Measurements from ENCODE around the gene PLAAT5.

The PLAAT5 gene

GRCh38 chr11:63488789-63489188 lies 2.2 kb downstream of the PLAAT5 start:
- no peak overlapping the region for H3K18ac ChIP-seq (ENCODE audit: low read length)
- H3K9me3 ChIP-seq (ENCODE audit: insufficient read depth, low read depth, low read length): no peaks in the 10 kb centered on the region
- no peak for DNase-seq
- H2BK5ac ChIP-seq (ENCODE audit: low read depth, low read length, poor library complexity): no peak overlapping the region
- H3K4me1 ChIP-seq (ENCODE audit: control insufficient read depth in 1 of 2, insufficient read depth in 2 of 2, low read length in 2 of 2): peaks cover 3 to 7% of the 10 kb centered on the region in 2 experiments
- no peak overlapping the region for H4K12ac ChIP-seq (ENCODE audit: low read depth, low read length)
- no peak overlapping the region for H3K4ac ChIP-seq (ENCODE audit: low read depth, low read length)
- no peak overlapping the region for H3K14ac ChIP-seq (ENCODE audit: low read length)
- no peak overlapping the region for H4K8ac ChIP-seq (ENCODE audit: low read depth, low read length)
- H3K36me3 ChIP-seq (ENCODE audit: control insufficient read depth in 1 of 2, insufficient read depth in 2 of 2, low read length in 2 of 2): no peaks in the 10 kb centered on the region
- no peak overlapping the region for H2AK5ac ChIP-seq (ENCODE audit: low read length)
- no peak overlapping the region for H3K4me3 ChIP-seq (ENCODE audit: low read depth, low read length)
- H3K9ac ChIP-seq (ENCODE audit: low read length): no peak overlapping the region
- H4K91ac ChIP-seq (ENCODE audit: low read depth, low read length): no peak overlapping the region
- H3K79me2 ChIP-seq (ENCODE audit: control insufficient read depth, insufficient read depth, low read length, poor library complexity): peaks cover 3% of the 10 kb centered on the region
- WGBS (ENCODE audit: extremely low coverage, insufficient coverage, insufficient read length): no CpG with 5 or more reads among the region's 1 CpG
- no peaks in the 10 kb centered on the region for H3K27me3 ChIP-seq (ENCODE audit: insufficient read depth, low read length)
- no peak overlapping the region for H2BK120ac ChIP-seq (ENCODE audit: insufficient read depth, low read length, poor library complexity)
- H2AFZ ChIP-seq (ENCODE audit: insufficient read depth, low read length, poor library complexity): no peak overlapping the region
- peaks cover 11% of the 10 kb centered on the region for H3K79me1 ChIP-seq (ENCODE audit: low read length)
- H3K23ac ChIP-seq (ENCODE audit: low read length): no peak overlapping the region
- H3K4me2 ChIP-seq (ENCODE audit: low read length): no peak overlapping the region
- no peak overlapping the region for H3K27ac ChIP-seq (ENCODE audit: low read depth, low read length)
- no peak overlapping the region for H2BK12ac ChIP-seq (ENCODE audit: low read length)

GRCh38 chr11:63485777-63486176 lies 5.2 kb downstream of the PLAAT5 start:
- Histone ChIP-seq H2AFZ (ENCODE audit: insufficient read depth, low read length, poor library complexity) (no peak overlapping the region), H3K79me1 (ENCODE audit: low read length) (peaks cover 6% of the 10 kb centered on the region), H3K9me3 (ENCODE audit: insufficient read depth, low read depth, low read length) (no peaks in the 10 kb centered on the region), H3K4me3 (ENCODE audit: low read depth, low read length) (no peak overlapping the region), H3K4me1 (ENCODE audit: control insufficient read depth in 1 of 2, insufficient read depth in 2 of 2, low read length in 2 of 2) (peaks cover 3 to 7% of the 10 kb centered on the region in 2 experiments), H3K79me2 (ENCODE audit: control insufficient read depth, insufficient read depth, low read length, poor library complexity) (peaks cover 1% of the 10 kb centered on the region), H3K36me3 (ENCODE audit: control insufficient read depth in 1 of 2, insufficient read depth in 2 of 2, low read length in 2 of 2) (no peaks in the 10 kb centered on the region), H2BK5ac (ENCODE audit: low read depth, low read length, poor library complexity) (no peak overlapping the region), H3K4me2 (ENCODE audit: low read length) (no peak overlapping the region), H2AK5ac (ENCODE audit: low read length) (no peak overlapping the region), H3K23ac (ENCODE audit: low read length) (no peak overlapping the region), H3K27ac (ENCODE audit: low read depth, low read length) (no peak overlapping the region), H3K14ac (ENCODE audit: low read length) (no peak overlapping the region), H2BK12ac (ENCODE audit: low read length) (no peak overlapping the region), H4K12ac (ENCODE audit: low read depth, low read length) (no peak overlapping the region), H3K4ac (ENCODE audit: low read depth, low read length) (no peak overlapping the region), H3K27me3 (ENCODE audit: insufficient read depth, low read length) (no peaks in the 10 kb centered on the region), H4K91ac (ENCODE audit: low read depth, low read length) (no peak overlapping the region), H3K9ac (ENCODE audit: low read length) (no peak overlapping the region), H2BK120ac (ENCODE audit: insufficient read depth, low read length, poor library complexity) (no peak overlapping the region), H4K8ac (ENCODE audit: low read depth, low read length) (no peak overlapping the region), H3K18ac (ENCODE audit: low read length) (no peak overlapping the region)
- DNase-seq: no peak
- WGBS (ENCODE audit: extremely low coverage, insufficient coverage, insufficient read length): no CpG with 5 or more reads among the region's 3 CpGs

GRCh38 chr11:63480039-63480438 lies 10.9 kb downstream of the PLAAT5 start:
- no peak overlapping the region for H2AK5ac ChIP-seq (ENCODE audit: low read length)
- no CpG with 5 or more reads among the region's 6 CpGs for WGBS (ENCODE audit: extremely low coverage, insufficient coverage, insufficient read length)

GRCh38 chr11:63478896-63479295 lies 12.1 kb downstream of the PLAAT5 start:
- Histone ChIP-seq H4K91ac (ENCODE audit: low read depth, low read length) (no peak overlapping the region), H3K79me2 (ENCODE audit: control insufficient read depth, insufficient read depth, low read length, poor library complexity) (no peaks in the 10 kb centered on the region), H2AFZ (ENCODE audit: insufficient read depth, low read length, poor library complexity) (no peak overlapping the region), H3K18ac (ENCODE audit: low read length) (no peak overlapping the region), H2AK5ac (ENCODE audit: low read length) (no peak overlapping the region), H3K14ac (ENCODE audit: low read length) (no peak overlapping the region), H3K9me3 (ENCODE audit: insufficient read depth, low read depth, low read length) (no peaks in the 10 kb centered on the region), H3K79me1 (ENCODE audit: low read length) (no peaks in the 10 kb centered on the region), H2BK120ac (ENCODE audit: insufficient read depth, low read length, poor library complexity) (no peak overlapping the region), H3K23ac (ENCODE audit: low read length) (no peak overlapping the region), H3K36me3 (ENCODE audit: control insufficient read depth in 1 of 2, insufficient read depth in 2 of 2, low read length in 2 of 2) (no peaks in the 10 kb centered on the region), H3K4me3 (ENCODE audit: low read depth, low read length) (no peak overlapping the region), H3K27me3 (ENCODE audit: insufficient read depth, low read length) (no peaks in the 10 kb centered on the region), H2BK12ac (ENCODE audit: low read length) (no peak overlapping the region), H4K12ac (ENCODE audit: low read depth, low read length) (no peak overlapping the region), H3K4ac (ENCODE audit: low read depth, low read length) (no peak overlapping the region), H3K27ac (ENCODE audit: low read depth, low read length) (no peak overlapping the region), H2BK5ac (ENCODE audit: low read depth, low read length, poor library complexity) (no peak overlapping the region), H3K9ac (ENCODE audit: low read length) (no peak overlapping the region), H3K4me2 (ENCODE audit: low read length) (no peak overlapping the region), H4K8ac (ENCODE audit: low read depth, low read length) (no peak overlapping the region), H3K4me1 (ENCODE audit: control insufficient read depth in 1 of 2, insufficient read depth in 2 of 2, low read length in 2 of 2) (no peaks in the 10 kb centered on the region)
- DNase-seq: peak; percentile 32 to 76
- WGBS (ENCODE audit: extremely low coverage, insufficient coverage, insufficient read length): no CpG with 5 or more reads among the region's 5 CpGs

More at GRCh38 chr11:63480039-63480438, 10.9 kb downstream of the PLAAT5 start:
- Histone ChIP-seq H2BK120ac (ENCODE audit: insufficient read depth, low read length, poor library complexity) (no peak overlapping the region), H3K14ac (ENCODE audit: low read length) (no peak overlapping the region), H2AFZ (ENCODE audit: insufficient read depth, low read length, poor library complexity) (no peak overlapping the region), H2BK5ac (ENCODE audit: low read depth, low read length, poor library complexity) (no peak overlapping the region), H3K4me3 (ENCODE audit: low read depth, low read length) (no peak overlapping the region), H3K4ac (ENCODE audit: low read depth, low read length) (no peak overlapping the region), H3K9ac (ENCODE audit: low read length) (no peak overlapping the region), H3K9me3 (ENCODE audit: insufficient read depth, low read depth, low read length) (no peaks in the 10 kb centered on the region), H4K8ac (ENCODE audit: low read depth, low read length) (no peak overlapping the region), H2BK12ac (ENCODE audit: low read length) (no peak overlapping the region), H3K23ac (ENCODE audit: low read length) (no peak overlapping the region), H3K36me3 (ENCODE audit: control insufficient read depth in 1 of 2, insufficient read depth in 2 of 2, low read length in 2 of 2) (no peaks in the 10 kb centered on the region), H3K79me1 (ENCODE audit: low read length) (no peaks in the 10 kb centered on the region), H3K18ac (ENCODE audit: low read length) (no peak overlapping the region), H4K12ac (ENCODE audit: low read depth, low read length) (no peak overlapping the region), H3K27ac (ENCODE audit: low read depth, low read length) (no peak overlapping the region), H3K4me1 (ENCODE audit: control insufficient read depth in 1 of 2, insufficient read depth in 2 of 2, low read length in 2 of 2) (no peaks in the 10 kb centered on the region), H3K27me3 (ENCODE audit: insufficient read depth, low read length) (no peaks in the 10 kb centered on the region), H3K4me2 (ENCODE audit: low read length) (no peak overlapping the region), H4K91ac (ENCODE audit: low read depth, low read length) (no peak overlapping the region), H3K79me2 (ENCODE audit: control insufficient read depth, insufficient read depth, low read length, poor library complexity) (no peaks in the 10 kb centered on the region)
- no peak for DNase-seq
